ENCODE results near the gene ZSCAN5A. TPM values are rescaled to one million over a fixed set of nuclear protein-coding genes. Genes with fewer than 3 reads are reported as not detected.
"Not testable (repeated sequence)": the region's sequence is repeated elsewhere in the genome, so short reads cannot be mapped to it uniquely, and the experiment has no call there.

Gene ZSCAN5A
- total RNA-seq, 3 donors from 2014 or later (not counting 1 experiment from before 2014, with no cell fraction given), result 6.7 to 10.2 (median 7.9) TPM

DNA sequence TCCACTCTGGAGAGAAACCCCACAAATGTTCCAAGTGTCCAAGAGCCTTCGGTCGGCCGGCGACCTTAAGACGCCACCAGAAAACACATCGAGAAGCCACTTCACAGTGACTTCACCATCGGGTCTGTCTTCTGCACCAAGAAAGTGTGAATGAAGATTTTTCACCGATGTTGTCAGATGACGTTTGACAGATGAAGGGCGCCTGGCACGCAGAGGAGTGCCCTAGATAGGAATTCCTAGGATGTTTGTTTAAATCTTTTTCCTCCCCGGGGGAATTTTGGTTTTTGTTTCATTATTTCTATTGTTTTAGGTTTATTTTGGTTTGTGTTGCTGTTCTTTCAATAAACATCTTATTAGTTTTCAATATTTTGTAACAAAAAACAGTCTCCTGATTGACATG, 105.5 kb downstream of the ZSCAN5A start:
- no peaks in the 10 kb centered on the region for H3K27me3 ChIP-seq (ENCODE audit: control insufficient read depth, insufficient read depth, low read length)
- no peak overlapping the region for H3K27ac ChIP-seq (ENCODE audit: low read length)
- H3K36me3 ChIP-seq (ENCODE audit: control insufficient read depth, insufficient read depth, low read length), result no peaks in the 10 kb centered on the region
- WGBS (ENCODE audit: insufficient coverage), result 95% methylated on average over 12 of the region's 12 CpGs
- H3K4me3 ChIP-seq (ENCODE audit: low read length), result no peak overlapping the region
- Mint-ChIP-seq H3K4me3 (no peak overlapping the region), H3K9me3 (no peaks in the 10 kb centered on the region), H3K27me3 (ENCODE audit: low read depth in 2 of 2) (peaks cover 0 to 6% of the 10 kb centered on the region in 2 donors), H3K36me3 (no peaks in the 10 kb centered on the region), H3K27ac (no peak overlapping the region), H3K4me1 (no peaks in the 10 kb centered on the region)
- DNase-seq, result no peak
- TF ChIP-seq, protein P1, sequence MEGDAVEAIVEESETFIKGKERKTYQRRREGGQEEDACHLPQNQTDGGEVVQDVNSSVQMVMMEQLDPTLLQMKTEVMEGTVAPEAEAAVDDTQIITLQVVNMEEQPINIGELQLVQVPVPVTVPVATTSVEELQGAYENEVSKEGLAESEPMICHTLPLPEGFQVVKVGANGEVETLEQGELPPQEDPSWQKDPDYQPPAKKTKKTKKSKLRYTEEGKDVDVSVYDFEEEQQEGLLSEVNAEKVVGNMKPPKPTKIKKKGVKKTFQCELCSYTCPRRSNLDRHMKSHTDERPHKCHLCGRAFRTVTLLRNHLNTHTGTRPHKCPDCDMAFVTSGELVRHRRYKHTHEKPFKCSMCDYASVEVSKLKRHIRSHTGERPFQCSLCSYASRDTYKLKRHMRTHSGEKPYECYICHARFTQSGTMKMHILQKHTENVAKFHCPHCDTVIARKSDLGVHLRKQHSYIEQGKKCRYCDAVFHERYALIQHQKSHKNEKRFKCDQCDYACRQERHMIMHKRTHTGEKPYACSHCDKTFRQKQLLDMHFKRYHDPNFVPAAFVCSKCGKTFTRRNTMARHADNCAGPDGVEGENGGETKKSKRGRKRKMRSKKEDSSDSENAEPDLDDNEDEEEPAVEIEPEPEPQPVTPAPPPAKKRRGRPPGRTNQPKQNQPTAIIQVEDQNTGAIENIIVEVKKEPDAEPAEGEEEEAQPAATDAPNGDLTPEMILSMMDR (IDR thresholded peaks at IDR 0.05), result no peak
- no peak for ATAC-seq
- H3K9me3 ChIP-seq (ENCODE audit: control insufficient read depth, insufficient read depth, low read length), result no peaks in the 10 kb centered on the region
- intact Hi-C loops (cut with micrococcal nuclease), result no loop called here
- H3K4me1 ChIP-seq (ENCODE audit: control insufficient read depth, insufficient read depth, low read length), result no peaks in the 10 kb centered on the region

GRCh38 chr19:56207581-56207980, 107.1 kb downstream of the ZSCAN5A start:
- H3K36me3 Mint-ChIP-seq; H3K9me3 Mint-ChIP-seq; H3K4me1 ChIP-seq (ENCODE audit: control insufficient read depth, insufficient read depth, low read length); H3K36me3 ChIP-seq (ENCODE audit: control insufficient read depth, insufficient read depth, low read length); intact Hi-C loops (cut with micrococcal nuclease); DNase-seq; H3K9me3 ChIP-seq (ENCODE audit: control insufficient read depth, insufficient read depth, low read length); H3K27ac Mint-ChIP-seq; H3K27ac ChIP-seq (ENCODE audit: low read length); H3K27me3 Mint-ChIP-seq (ENCODE audit: low read depth in 2 of 2); H3K4me3 Mint-ChIP-seq; ATAC-seq; H3K27me3 ChIP-seq (ENCODE audit: control insufficient read depth, insufficient read depth, low read length); H3K4me3 ChIP-seq (ENCODE audit: low read length); H3K4me1 Mint-ChIP-seq: not testable (repeated sequence)
- 90% methylated on average over 3 of the region's 5 CpGs for WGBS (ENCODE audit: insufficient coverage)

DNA sequence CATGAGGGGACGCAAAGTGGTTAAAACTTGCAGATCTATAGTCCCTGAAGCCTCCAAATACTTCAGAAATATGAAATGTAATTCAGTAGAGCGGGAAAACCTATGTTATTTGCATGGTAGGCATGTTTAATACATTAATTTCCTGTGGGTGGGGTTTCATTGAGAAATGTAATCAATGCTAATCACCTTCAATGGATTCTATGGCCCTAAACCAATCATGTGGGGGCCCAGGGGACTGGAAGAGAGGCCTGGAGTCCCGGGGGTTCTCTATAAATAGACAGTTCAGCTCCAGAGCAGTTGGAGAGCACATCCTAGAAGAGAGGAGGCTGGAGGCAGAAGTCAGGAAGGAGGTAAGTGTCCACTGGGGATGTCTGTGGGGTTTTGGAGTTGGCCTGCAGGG, 112.7 kb downstream of the ZSCAN5A start, which contains the start of gene ZSCAN5C:
TSS of gene ZSCAN5C (plus strand) at position 301 of the 400 bp plus-strand sequence. CDS start 3,641 bp downstream, outside the sequence.
- H3K27ac Mint-ChIP-seq, result no peak within 1 kb of the TSS
- TF ChIP-seq, protein P1 (IDR thresholded peaks at IDR 0.05), result no peak
- no peaks in the 10 kb centered on the region for H3K9me3 Mint-ChIP-seq
- no peaks in the 10 kb centered on the region for H3K4me1 Mint-ChIP-seq
- ATAC-seq (no peak), DNase-seq (no peak)
- peaks cover 0 to 12% of the 10 kb centered on the region in 2 donors for H3K27me3 Mint-ChIP-seq (ENCODE audit: low read depth in 2 of 2)
- Histone ChIP-seq H3K27ac (ENCODE audit: low read length) (no peak within 1 kb of the TSS), H3K36me3 (ENCODE audit: control insufficient read depth, insufficient read depth, low read length) (no peaks in the 10 kb centered on the region), H3K4me3 (ENCODE audit: low read length) (no peak within 1 kb of the TSS), H3K4me1 (ENCODE audit: control insufficient read depth, insufficient read depth, low read length) (no peaks in the 10 kb centered on the region), H3K9me3 (ENCODE audit: control insufficient read depth, insufficient read depth, low read length) (no peaks in the 10 kb centered on the region), H3K27me3 (ENCODE audit: control insufficient read depth, insufficient read depth, low read length) (no peaks in the 10 kb centered on the region)
- intact Hi-C loops (cut with micrococcal nuclease), result no loop called here
- H3K4me3 Mint-ChIP-seq, result no peak within 1 kb of the TSS
- WGBS (ENCODE audit: insufficient coverage), result 79% methylated on average over 2 of the region's 3 CpGs
- H3K36me3 Mint-ChIP-seq, result no peaks in the 10 kb centered on the region

GRCh38 chr19:56199687-56200086, 115.0 kb downstream of the ZSCAN5A start:
- H3K4me1 ChIP-seq (ENCODE audit: control insufficient read depth, insufficient read depth, low read length), result no peaks in the 10 kb centered on the region
- WGBS (ENCODE audit: insufficient coverage), result 69% methylated on average over 4 of the region's 7 CpGs
- no peaks in the 10 kb centered on the region for H3K4me1 Mint-ChIP-seq
- H3K27ac Mint-ChIP-seq, result no peak overlapping the region
- H3K36me3 Mint-ChIP-seq, result no peaks in the 10 kb centered on the region
- DNase-seq (no peak), ATAC-seq (no peak)
- intact Hi-C loops (cut with micrococcal nuclease), result no loop called here
- peaks cover 0 to 9% of the 10 kb centered on the region in 2 donors for H3K27me3 Mint-ChIP-seq (ENCODE audit: low read depth in 2 of 2)
- H3K4me3 ChIP-seq (ENCODE audit: low read length), result no peak overlapping the region
- H3K27me3 ChIP-seq (ENCODE audit: control insufficient read depth, insufficient read depth, low read length), result no peaks in the 10 kb centered on the region
- H3K9me3 Mint-ChIP-seq, result no peaks in the 10 kb centered on the region
- no peaks in the 10 kb centered on the region for H3K9me3 ChIP-seq (ENCODE audit: control insufficient read depth, insufficient read depth, low read length)
- TF ChIP-seq, protein P1 (IDR thresholded peaks at IDR 0.05), result no peak
- H3K36me3 ChIP-seq (ENCODE audit: control insufficient read depth, insufficient read depth, low read length), result no peaks in the 10 kb centered on the region
- no peak overlapping the region for H3K4me3 Mint-ChIP-seq
- H3K27ac ChIP-seq (ENCODE audit: low read length), result no peak overlapping the region

DNA sequence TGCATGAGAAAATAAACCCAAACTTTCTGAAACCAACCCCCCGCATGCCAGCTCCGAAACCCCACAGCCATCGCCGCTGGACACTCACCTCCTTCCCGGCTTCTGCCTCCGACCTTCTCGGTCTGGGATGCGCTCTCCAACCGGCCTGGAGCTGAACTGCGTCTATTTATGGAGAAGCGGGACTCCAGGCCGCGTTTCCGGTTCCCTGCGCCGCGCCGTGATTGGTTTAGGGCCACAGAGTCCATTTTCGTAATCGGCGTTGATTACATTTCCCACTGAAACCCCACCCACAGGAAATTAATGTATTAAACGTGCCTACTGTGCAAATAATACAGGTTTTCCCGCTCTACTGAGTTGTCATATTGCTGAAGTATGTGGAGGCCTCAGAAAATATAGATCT, 117.0 kb downstream of the ZSCAN5A start, which contains the start of gene ZSCAN5B:
TSS of gene ZSCAN5B (minus strand) at position 138 of the 400 bp plus-strand sequence. CDS start 4,731 bp downstream, outside the sequence.
- H3K36me3 Mint-ChIP-seq; H3K4me1 Mint-ChIP-seq; H3K4me3 ChIP-seq (ENCODE audit: low read length); intact Hi-C loops (cut with micrococcal nuclease); H3K4me1 ChIP-seq (ENCODE audit: control insufficient read depth, insufficient read depth, low read length); H3K4me3 Mint-ChIP-seq; H3K27ac ChIP-seq (ENCODE audit: low read length); H3K9me3 Mint-ChIP-seq; H3K27me3 Mint-ChIP-seq (ENCODE audit: low read depth in 2 of 2); DNase-seq; H3K36me3 ChIP-seq (ENCODE audit: control insufficient read depth, insufficient read depth, low read length); ATAC-seq; H3K27me3 ChIP-seq (ENCODE audit: control insufficient read depth, insufficient read depth, low read length); H3K9me3 ChIP-seq (ENCODE audit: control insufficient read depth, insufficient read depth, low read length); H3K27ac Mint-ChIP-seq: not testable (repeated sequence)
- 92% methylated on average over 23 of the region's 23 CpGs for WGBS (ENCODE audit: insufficient coverage)
